T-helper 2 cell (primary cell): ENCODE results near the gene C12orf43.

Source experiments
- DNase-seq, 5 experiments: peaks; one replicate each; pipeline versions ENCODE4 v3.0.0 to v3.0.0-alpha.2; 2012 to 2022

The C12orf43 gene

DNA sequence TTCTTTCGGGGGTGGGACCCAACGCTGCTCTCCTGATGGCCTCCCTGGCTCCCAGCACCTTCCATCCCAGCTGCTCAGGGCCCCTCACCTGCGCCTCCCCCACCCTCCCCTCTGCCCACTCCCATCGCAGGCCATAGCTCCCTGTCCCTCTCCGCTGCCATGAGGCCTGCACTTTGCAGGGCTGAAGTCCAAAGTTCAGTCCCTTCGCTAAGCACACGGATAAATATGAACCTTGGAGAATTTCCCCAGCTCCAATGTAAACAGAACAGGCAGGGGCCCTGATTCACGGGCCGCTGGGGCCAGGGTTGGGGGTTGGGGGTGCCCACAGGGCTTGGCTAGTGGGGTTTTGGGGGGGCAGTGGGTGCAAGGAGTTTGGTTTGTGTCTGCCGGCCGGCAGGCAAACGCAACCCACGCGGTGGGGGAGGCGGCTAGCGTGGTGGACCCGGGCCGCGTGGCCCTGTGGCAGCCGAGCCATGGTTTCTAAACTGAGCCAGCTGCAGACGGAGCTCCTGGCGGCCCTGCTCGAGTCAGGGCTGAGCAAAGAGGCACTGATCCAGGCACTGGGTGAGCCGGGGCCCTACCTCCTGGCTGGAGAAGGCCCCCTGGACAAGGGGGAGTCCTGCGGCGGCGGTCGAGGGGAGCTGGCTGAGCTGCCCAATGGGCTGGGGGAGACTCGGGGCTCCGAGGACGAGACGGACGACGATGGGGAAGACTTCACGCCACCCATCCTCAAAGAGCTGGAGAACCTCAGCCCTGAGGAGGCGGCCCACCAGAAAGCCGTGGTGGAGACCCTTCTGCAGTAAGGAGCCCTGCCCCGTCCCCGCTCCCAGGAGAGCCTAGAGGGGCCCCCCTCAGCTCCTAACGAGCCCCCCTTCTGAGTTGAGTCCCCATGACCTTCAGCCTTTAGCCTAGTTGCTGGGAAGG lies 37.7 kb downstream of the C12orf43 start, which contains the start of gene HNF1A:
TSS of gene HNF1A (plus strand) at position 248 of the 924 bp plus-strand sequence. CDS start at position 474, 226 bp downstream.
- no peak for DNase-seq

GRCh38 chr12:120977531-120978295 lies 38.6 kb downstream of the C12orf43 start:
- no peak for DNase-seq

DNA sequence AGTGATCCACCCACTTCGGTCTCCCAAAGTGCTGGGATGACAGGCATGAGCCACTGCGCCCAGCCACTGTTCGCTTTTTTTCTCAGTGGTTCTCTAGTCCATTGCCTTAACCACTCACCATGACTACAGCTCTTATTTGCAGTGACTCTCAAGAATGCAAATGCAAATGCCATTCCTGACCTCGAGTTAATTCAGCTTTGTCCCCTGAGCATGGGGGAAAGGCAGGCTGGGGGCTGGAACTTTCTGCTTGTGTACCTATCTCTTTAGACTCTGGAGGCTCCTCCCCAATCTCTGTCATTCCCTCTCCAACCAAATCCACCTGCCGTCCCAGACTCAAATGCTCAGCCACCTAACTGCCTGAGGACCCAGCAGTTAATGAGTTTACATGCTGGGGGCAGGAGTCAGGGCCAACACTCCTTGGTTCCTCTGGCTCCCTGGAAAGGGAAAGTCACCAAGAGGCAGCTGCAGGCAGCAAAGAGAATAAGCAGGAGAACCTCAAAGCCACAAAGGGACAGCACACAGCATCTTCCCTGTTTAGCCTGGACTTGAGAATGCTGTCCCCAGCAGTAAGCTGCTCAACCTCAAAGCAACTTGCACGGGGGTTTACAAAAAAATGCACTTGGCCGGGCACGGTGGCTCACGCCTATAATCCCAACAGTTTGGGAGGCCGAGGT lies 43.3 kb downstream of the C12orf43 start:
- no peak for DNase-seq

DNA sequence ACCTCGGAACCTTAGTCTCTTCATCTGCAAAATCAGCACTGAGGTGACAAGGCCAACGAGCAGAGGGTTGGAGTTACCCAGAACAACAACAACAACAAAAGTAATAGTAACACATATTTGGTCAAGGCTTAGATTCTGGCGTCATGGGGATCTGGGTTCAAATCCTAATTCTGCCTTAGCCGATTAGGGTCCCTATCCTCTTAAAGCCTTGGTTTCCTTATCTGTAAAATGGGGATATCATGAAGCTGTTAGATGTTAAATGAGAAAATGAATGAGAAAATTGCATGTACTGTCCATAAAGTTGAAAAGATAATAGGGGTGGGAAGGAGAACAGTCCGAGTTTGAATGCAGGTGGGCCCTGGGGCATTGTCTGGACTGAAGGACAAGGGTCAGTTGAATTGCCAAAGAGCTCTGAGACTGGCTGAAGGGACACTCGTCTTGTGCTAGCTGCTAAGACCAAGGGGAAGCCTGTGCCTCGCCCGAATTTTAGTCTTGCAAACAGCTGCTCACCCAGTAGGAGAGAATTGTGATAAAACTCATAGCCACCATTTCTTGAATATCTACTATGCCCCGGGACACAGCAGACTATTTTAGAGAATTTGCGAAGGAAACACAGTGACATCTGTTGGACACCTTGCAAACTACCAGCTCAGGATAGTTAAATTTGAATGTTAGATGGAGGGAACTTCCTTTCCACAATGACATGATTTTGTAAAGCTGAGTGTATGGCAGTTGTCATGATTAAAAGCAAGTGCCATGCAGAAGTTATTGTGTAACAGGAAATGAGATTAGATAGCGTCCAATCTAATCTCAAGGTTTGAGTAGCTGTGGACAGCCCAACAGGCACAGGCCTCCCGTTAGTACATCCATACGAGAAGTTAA lies 44.7 kb downstream of the C12orf43 start:
- peak in 2 of 5 experiments; percentile 32 to 83 for DNase-seq

DNA sequence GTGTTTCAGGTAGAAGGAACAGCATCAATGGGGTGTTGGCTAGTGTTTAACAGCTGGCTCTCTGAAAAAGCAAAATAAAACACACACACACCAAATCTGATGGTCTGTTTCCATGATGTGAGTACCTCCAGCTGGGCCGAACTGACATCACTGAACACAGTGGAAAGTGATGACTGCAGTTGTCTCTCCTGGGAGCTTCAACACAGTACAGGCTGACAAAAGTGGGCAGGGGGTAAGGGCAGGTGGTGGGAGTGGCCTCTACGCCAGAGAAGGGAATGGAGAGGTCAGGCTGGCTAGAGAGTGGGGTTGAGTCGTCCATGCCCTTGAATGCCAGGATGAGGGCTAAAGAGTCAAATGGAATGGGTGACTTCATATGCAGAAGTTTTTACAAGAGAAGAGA lies 46.0 kb downstream of the C12orf43 start:
- no peak for DNase-seq

- DNase-seq: no peak
Measured at GRCh38 chr12:120965534-120966091, 50.7 kb downstream of the C12orf43 start.

DNA sequence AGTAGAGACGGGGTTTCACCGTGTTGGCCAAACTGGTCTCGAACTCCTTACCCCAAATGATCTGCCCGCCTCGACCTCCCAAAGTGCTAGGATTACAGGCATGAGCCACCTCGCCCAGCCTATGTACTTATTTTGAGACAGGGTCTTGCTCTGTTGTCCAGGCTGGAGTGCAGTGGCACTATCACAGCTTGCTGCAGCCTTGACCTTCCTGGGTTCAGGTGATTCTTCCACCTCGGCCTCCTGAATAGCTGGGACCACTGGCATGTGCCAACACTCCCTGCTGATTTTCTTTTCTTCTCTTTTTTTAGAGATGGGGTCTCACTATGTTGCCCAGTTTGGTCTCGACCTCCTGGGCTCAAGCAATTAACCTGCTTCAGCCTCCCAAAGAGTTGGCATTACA lies 52.0 kb downstream of the C12orf43 start:
- DNase-seq: no peak

DNA sequence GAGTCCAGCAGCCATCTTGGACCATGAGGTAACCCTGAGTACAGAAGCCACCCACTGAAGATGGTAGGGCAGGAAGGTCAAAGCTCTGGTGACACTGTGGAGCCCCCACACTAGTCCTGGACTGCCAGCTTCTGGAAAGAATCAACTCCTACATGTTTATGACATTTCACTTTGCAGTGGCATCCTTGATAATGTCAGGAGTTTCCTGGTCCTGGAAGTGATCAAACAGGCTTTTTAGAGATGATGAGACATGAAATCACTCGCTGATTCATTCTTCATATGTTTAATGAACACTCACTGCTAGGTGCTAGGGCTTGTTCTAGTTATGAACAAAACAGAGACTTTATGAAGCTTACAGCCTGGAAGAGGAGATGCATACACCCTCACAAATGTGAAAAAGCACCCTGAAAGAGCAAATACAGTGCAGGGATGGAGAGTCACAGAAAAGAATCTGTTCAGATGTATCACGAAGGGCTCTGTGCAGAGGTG lies 53.7 kb downstream of the C12orf43 start:
- DNase-seq: no peak

- DNase-seq: no peak
Measured at GRCh38 chr12:120961604-120962531, 54.4 kb downstream of the C12orf43 start.

DNA sequence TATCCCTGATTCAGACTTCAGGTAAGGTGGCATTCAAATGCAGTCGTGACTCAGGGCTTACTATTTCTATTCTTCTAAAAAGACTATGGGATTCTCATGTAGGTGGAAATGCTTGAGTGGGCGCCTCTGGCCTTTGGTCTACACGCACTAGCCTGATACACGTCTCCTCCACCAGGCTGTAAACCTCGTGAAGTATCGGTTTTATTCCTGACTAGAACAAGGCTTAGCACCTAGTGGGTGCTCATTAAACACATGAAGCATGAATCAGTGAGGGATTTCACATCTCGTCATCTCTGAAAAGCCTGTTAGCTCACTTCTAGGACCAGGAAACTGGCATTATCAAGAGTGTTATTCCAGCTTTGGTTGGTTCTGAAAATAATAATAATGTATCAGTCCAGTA lies 55.6 kb downstream of the C12orf43 start:
- DNase-seq: no peak

DNA sequence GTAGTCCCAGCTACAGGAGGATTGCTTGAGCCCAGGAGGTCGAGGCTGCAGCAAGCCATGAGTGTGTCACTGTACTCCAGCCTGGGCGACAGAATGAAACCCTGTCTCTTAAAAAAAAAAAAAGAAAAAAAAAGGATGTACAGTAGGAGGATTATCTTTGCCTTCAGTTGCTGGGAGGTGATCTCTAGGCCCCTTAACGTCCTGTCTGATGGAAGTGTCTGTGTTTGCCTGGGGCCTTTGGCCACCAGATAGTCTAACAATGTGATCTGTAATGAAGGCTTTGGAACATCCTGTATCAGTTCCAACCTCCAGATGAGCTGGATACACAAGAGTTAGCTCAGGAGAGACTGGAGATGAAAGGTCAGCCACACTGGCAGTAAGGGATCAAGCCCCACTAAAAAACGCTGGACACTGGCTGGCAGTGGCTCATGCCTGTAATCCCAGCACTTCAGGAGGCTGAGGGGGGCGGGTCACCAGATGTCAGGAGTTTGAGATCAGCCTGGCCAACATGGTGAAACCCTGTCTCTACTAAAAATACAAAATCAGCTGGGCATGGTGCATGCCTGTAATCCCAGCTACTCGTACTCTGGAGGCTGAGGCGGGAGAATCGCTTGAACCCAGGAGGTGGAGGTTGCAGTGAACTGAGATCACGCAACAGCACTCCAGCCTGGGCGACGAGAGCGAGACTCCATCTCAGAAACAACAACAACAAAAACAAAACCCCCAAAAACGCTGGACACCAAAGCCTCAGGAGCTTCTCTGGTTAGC lies 57.0 kb downstream of the C12orf43 start:
- no peak for DNase-seq

GRCh38 chr12:120956579-120957300 lies 59.5 kb downstream of the C12orf43 start:
- no peak for DNase-seq

GRCh38 chr12:120955232-120955631 lies 61.1 kb downstream of the C12orf43 start:
- no peak for DNase-seq

DNA sequence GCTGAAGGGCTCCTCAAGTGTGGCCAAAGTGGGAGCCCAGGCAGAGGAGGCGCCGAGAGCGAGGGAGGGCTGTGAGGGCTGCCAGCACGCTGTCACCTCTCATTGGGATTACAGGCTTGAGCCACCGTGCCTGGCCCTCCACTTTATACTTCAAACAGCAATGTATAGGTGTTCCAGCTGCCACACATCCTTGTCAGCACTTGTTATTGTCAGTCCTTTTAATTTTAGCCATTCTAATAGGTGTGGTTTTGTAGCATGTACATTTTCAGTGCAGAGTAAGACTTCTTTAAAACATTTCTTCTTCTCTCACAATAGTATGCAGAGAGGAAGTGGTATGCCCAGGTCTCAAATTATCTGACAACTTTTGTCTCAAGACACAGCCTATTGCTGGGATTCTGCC lies 65.5 kb downstream of the C12orf43 start:
- no peak for DNase-seq
